Measurements from ENCODE around the gene VIM.
"Not testable (repeated sequence)": the region's sequence is repeated elsewhere in the genome, so short reads cannot be mapped to it uniquely, and the experiment has no call there.

VIM gene

GRCh38 chr10:17256627-17257026, 28.6 kb downstream of the VIM start:
- DNase-seq (ENCODE audit: low spot score) = no peak

DNA sequence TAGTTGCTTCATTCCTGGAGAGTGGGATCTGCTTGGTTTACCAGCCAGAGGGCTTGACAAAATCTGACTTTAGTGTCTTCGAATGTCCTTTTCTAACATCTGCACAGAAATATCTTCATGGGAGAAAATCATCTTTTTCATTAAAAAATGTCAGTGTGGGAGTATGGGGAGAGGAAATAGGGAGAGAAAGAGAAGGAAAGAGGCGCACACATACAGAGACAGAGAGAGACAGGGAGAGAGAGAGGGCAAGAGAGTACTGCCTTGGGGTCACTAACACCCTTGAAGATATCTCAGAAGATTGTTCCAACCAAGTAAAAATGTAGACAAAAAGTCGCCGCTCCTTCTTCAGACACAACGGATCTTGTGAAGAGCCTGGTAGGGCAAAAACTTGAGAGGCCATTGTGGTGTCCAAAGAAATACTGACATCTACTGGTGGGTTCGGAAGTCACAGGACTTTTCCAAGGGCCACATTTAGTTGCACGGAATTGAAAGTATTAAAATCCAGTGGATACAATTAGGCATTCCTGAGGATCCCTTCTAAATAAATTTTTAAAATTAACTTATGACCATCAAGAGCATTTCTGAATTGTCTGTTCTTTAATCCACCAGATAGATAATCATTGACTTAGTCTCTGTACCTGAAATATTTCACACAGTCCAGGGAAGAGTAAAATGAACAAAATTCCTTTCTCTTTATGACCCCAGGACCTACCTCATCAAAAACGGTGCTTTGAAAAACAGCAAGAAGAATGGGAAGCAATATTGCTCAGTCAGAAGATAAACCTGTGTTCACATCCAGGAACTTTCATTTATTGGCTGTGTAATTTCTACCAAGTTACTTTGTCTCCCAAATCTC, 29.7 kb downstream of the VIM start:
- peak; percentile 79 for DNase-seq (ENCODE audit: low spot score)

DNA sequence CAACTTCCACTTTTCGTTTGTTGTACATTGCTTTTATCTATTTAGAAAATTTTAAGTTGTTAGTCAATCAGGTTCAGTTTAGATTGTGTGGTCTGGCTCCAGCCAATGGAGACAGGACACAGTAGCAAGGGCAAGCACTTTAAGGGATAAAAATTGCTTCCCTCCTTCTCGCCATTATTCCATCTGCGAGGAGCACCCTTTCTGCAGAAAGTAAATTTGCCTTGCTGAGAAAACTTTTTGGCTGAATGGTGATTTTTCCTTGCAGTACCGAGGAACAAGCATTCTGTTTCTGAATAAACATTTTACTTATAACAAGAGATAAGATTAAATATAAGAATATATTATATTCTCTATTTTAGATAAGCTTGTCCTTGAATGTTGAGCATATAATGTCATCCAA, 34.5 kb downstream of the VIM start:
- no peak for DNase-seq (ENCODE audit: low spot score)

DNA sequence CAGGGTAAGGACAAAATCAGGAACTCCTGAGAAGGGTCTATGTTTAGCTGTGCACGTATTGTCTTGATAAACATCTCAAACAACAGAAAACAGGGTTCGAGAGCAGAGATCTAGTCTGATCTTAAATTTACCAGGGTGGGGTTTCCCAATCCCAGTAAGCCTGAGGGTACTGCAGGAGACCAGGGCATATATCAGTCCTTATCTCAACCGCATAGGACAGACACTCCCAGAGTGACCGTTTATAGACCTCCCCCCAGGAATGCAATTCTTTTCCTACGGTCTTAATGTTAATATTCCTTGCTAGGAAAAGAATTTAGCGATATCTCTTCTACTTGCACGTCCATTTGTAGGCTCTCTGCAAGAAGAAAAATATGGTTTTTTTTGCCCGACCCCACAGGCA, 35.5 kb downstream of the VIM start:
- no peak for DNase-seq (ENCODE audit: low spot score)

- no peak for DNase-seq (ENCODE audit: low spot score)
Observed at GRCh38 chr10:17265468-17265867, 37.4 kb downstream of the VIM start.

DNA sequence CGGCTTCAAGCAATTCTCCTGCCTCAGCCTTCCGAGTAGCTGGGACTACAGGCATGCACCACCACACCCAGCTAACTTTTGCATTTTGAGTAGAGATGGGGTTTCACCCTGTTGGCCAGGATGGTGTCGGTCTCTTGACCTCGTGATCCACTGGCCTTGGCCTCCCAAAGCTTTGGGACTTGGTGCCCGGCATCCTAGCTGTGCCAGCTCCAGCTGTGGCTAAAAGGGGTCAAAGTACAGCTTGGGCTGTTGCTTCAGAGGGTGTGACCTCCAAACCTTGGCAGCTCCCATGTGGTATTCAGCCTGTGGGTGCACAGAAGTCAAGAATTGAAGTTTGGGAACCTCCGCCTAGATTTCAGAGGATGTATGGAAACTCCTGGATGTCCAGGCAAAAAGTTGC, 38.5 kb downstream of the VIM start:
- DNase-seq (ENCODE audit: low spot score) = not testable (repeated sequence)

DNA sequence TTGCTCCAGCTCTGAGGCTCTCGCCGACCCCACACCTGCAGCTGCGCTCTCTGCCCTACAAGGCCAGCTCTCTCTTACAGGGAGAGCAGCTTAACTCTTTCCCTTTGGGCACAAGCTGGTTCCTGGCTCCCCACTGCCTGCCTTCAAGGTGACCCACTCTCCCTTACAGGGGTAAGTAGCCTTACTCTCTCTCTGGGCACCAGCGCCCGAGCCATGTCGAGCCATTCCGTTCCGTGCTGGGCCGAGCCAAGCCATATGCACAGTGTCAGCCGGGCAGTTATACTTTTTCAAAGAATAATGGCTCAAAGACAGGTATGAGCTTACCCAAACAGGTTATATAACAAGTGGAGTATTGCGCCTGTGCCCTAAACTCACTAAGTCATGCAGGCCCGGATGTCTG, 44.6 kb downstream of the VIM start:
- DNase-seq (ENCODE audit: low spot score) = no peak

GRCh38 chr10:17273403-17273802, 45.4 kb downstream of the VIM start:
- no peak for DNase-seq (ENCODE audit: low spot score)

DNA sequence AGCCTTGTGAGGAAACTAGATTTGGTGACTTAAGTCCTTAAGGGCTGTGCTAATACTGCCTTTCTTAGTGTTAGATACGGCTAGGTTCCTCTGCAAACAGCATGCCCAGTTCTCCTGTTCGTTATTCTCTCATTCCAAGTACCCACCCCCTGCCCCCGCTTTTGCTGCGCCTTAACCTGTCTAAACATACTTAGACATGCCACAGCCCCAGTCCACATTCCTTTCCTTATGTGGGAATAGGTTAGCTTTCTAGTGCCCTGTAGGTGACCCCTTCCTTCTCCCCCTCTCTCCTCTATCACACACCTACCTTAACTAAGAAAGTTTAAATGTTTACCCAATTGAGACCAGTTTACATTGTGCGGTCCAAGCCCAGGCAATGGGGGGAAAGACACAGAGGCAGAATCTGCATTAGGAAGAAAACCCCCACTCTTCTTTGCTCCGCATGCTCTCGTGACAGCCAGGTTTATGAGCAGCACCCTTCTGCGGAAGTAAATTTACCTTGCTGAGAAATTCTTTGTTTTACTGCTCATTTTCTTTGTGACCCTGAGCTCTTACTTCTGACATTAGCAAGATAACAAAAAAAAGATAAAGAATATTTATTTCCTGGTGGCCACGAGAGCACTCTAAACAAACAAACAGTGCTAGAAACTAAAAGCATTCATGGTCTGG, 48.8 kb downstream of the VIM start:
- DNase-seq (ENCODE audit: low spot score) = no peak

DNA sequence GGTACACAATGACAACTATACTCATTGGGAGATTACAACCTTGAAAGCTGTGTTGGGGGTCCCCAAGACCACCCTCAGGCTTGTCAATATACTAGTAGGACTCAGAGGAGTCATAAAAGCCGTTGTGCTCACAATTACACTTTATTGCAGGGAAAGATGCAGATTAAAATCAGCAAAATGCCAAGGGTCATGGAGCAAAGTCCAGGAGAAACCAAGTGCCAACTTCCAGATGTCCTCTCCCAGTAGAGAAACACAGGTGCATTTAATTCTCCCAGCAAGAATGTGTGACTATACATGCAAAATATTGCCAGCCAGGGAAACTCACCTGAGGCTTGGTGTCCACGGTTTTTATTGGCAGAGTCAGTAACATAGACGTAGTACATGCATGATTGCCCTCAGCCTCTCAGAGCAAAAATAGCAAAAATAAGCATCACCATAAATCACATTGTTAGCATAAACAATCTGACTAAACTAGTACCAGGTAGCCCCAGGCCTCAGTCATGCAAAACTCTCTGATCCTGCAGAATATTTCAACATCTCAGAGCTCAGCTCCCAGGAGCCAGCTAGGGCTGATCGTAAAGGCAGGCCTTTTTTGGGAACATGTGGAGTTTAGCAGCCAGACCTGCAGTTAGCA, 50.7 kb downstream of the VIM start:
- no peak for DNase-seq (ENCODE audit: low spot score)

DNA sequence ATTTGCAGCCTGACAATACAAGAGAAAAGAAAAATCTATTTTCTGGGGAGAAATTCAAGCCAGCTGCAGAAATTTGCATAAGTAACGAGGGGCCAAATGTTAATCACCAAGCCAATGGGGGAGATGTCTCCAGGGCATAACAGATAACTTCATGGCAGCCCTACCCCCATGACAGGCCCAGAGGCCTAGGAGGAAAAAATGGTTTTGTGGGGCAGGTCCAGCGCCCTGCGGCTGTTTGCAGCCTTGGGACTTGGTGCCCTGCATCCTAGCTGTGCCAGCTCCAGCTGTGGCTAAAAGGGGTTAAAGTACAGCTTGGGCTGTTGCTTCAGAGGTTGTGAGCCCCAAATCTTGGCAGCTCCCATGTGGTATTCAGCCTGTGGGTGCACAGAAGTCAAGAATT, 54.3 kb downstream of the VIM start:
- no peak for DNase-seq (ENCODE audit: low spot score)

DNA sequence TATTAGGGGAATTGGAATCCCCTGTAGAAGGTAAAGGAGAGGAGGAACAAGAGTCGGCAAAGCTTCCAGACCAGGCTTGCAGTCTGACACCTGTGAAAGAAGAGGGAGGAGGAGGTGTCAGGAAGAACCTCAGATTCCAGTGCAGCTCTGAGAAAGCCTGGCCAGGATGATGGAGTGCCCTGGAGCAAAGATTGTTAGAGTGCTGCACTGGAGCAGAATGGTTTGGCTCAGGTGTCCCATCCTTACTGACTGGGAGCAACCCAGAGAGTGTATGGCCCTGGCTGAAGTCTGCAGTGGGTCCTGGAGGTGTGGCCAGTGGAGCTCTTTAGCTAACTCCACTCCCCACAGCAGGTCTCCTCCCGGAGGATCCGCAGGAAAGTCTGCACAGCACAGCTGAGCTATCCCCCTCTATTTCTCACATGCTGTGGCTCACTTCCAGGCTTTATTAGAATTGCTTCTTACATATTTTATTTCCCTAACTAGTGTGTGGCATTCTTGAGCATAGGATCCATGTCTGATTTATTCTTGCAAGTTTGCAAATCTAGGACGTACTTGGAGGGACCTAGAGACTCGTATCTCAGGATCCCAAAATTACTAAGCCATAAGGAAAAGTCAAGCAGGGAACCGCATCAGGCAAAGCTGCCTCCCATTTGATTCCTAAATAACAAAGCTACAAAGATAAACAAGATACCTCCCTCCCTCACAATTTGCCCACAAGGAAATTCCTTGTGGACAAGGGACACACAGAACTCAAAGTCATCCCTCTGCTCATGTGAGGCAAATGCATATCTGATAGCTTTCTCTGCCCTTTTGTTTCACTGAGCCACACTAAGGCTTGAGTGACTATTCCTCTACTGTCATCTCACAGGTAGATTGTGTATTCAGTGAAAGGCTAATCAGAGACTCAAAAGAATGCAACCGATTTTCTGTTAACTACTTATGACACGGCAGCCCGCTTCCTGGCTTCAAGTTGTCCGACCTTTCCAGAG, 58.8 kb downstream of the VIM start:
- DNase-seq (ENCODE audit: low spot score) = no peak

Data from Ammon's horn (tissue), 1 donor.